T-helper 17 cell (primary cell): Measurements from ENCODE around the gene RGS12. TPM values are rescaled to one million over a fixed set of nuclear protein-coding genes. Genes with fewer than 3 reads are reported as not detected.

ENCODE experiments used
- ATAC-seq: fragments of 150-1000 bp; cut with Tn5 transposase; 2 replicates; pipeline ENCODE4 v1.10.0; 2021; ENCODE audit warnings: mild to moderate bottlenecking, moderate library complexity
- DNase-seq, 3 donors: peaks; one replicate each; pipeline versions ENCODE4 v3.0.0 to v3.0.0-alpha.2; 2020 to 2021
- H3K9me3 ChIP-seq: one replicate; pipeline ENCODE4 v1.7.0; 2013; ENCODE audit warnings: low read length, mild to moderate bottlenecking; ENCODE audit not compliant: control insufficient read depth, poor library complexity, severe bottlenecking
- H3K27ac Mint-ChIP-seq: one replicate; pipeline ENCODE4 v1.8.0; 2022; ENCODE audit warnings: mild to moderate bottlenecking, moderate library complexity, mixed read lengths
- H3K27me3 Mint-ChIP-seq: one replicate; pipeline ENCODE4 v1.8.0; 2022; ENCODE audit warnings: mixed read lengths
- H3K36me3 Mint-ChIP-seq: one replicate; pipeline ENCODE4 v1.8.0; 2022; ENCODE audit warnings: low read depth, mixed read lengths
- H3K4me1 Mint-ChIP-seq: one replicate; pipeline ENCODE4 v1.8.0; 2022; ENCODE audit warnings: mild to moderate bottlenecking, mixed read lengths
- H3K4me3 Mint-ChIP-seq: one replicate; pipeline ENCODE4 v1.8.0; 2022; ENCODE audit warnings: mild to moderate bottlenecking, moderate library complexity, mixed read lengths
- total RNA-seq, 4 donors: library from RNA in 2 of 4; stranded (reverse) in 2 of 4; gene quantifications; one replicate each; pipeline ENCODE4 v1.2.3 and lab custom pipeline; 2022 to 2026

The RGS12 gene
- total RNA-seq, 2 donors from 2014 or later: 4.0 to 5.0 TPM

- H3K36me3 Mint-ChIP-seq: peaks cover 2% of the 10 kb centered on the region
- no peaks in the 10 kb centered on the region for H3K9me3 ChIP-seq
- H3K27ac Mint-ChIP-seq: peak overlapping the region; percentile 54
- no peak overlapping the region for H3K4me3 Mint-ChIP-seq
- no peak for ATAC-seq
- H3K27me3 Mint-ChIP-seq: no peaks in the 10 kb centered on the region
- DNase-seq: no peak
- H3K4me1 Mint-ChIP-seq: peaks cover 6% of the 10 kb centered on the region
Observed at GRCh38 chr4:3320361-3321023, 27.7 kb downstream of the RGS12 start.

GRCh38 chr4:3321295-3321889 is 28.6 kb downstream of the RGS12 start:
- no peak for ATAC-seq
- H3K27ac Mint-ChIP-seq: peak overlapping the region; percentile 54

GRCh38 chr4:3322059-3322550 is 29.3 kb downstream of the RGS12 start:
- Mint-ChIP-seq H3K27me3 (no peaks in the 10 kb centered on the region), H3K36me3 (peaks cover 2% of the 10 kb centered on the region), H3K4me3 (no peak overlapping the region), H3K4me1 (peaks cover 3% of the 10 kb centered on the region), H3K27ac (no peak overlapping the region)
- no peak for ATAC-seq
- H3K9me3 ChIP-seq: no peaks in the 10 kb centered on the region
- no peak for DNase-seq

More at GRCh38 chr4:3321295-3321889, 28.6 kb downstream of the RGS12 start:
- H3K9me3 ChIP-seq: no peaks in the 10 kb centered on the region
- Mint-ChIP-seq H3K36me3 (peaks cover 2% of the 10 kb centered on the region), H3K4me1 (peaks cover 3% of the 10 kb centered on the region), H3K4me3 (no peak overlapping the region), H3K27me3 (no peaks in the 10 kb centered on the region)
- no peak for DNase-seq

- Mint-ChIP-seq H3K27me3 (no peaks in the 10 kb centered on the region), H3K4me1 (peaks cover 3% of the 10 kb centered on the region), H3K4me3 (no peak overlapping the region), H3K27ac (no peak overlapping the region), H3K36me3 (peaks cover 2% of the 10 kb centered on the region)
- ATAC-seq (no peak), DNase-seq (no peak)
- no peaks in the 10 kb centered on the region for H3K9me3 ChIP-seq
Observed at GRCh38 chr4:3323071-3323481, 30.3 kb downstream of the RGS12 start.

- Mint-ChIP-seq H3K4me3 (no peak overlapping the region), H3K27me3 (no peaks in the 10 kb centered on the region), H3K36me3 (peaks cover 2% of the 10 kb centered on the region), H3K27ac (no peak overlapping the region), H3K4me1 (peaks cover 3% of the 10 kb centered on the region)
- ATAC-seq (no peak), DNase-seq (no peak)
- H3K9me3 ChIP-seq: no peaks in the 10 kb centered on the region
Observed at GRCh38 chr4:3324093-3324815, 31.4 kb downstream of the RGS12 start.

- H3K27ac Mint-ChIP-seq: no peak overlapping the region
- H3K9me3 ChIP-seq: no peaks in the 10 kb centered on the region
- H3K27me3 Mint-ChIP-seq: no peaks in the 10 kb centered on the region
- peaks cover 4% of the 10 kb centered on the region for H3K4me1 Mint-ChIP-seq
- ATAC-seq: no peak
- H3K36me3 Mint-ChIP-seq: no peaks in the 10 kb centered on the region
- H3K4me3 Mint-ChIP-seq: no peak overlapping the region
- no peak for DNase-seq
Observed at GRCh38 chr4:3328814-3329663, 36.2 kb downstream of the RGS12 start.

- H3K9me3 ChIP-seq: no peaks in the 10 kb centered on the region
- DNase-seq: no peak
- no peaks in the 10 kb centered on the region for H3K36me3 Mint-ChIP-seq
- no peak overlapping the region for H3K4me3 Mint-ChIP-seq
- ATAC-seq: no peak
- no peak overlapping the region for H3K27ac Mint-ChIP-seq
- peaks cover 4% of the 10 kb centered on the region for H3K4me1 Mint-ChIP-seq
- no peaks in the 10 kb centered on the region for H3K27me3 Mint-ChIP-seq
Observed at GRCh38 chr4:3329887-3330286, 37.1 kb downstream of the RGS12 start.

- ATAC-seq (no peak), DNase-seq (no peak)
- H3K9me3 ChIP-seq: no peaks in the 10 kb centered on the region
- Mint-ChIP-seq H3K27me3 (no peaks in the 10 kb centered on the region), H3K27ac (no peak overlapping the region), H3K4me3 (no peak overlapping the region), H3K36me3 (no peaks in the 10 kb centered on the region), H3K4me1 (peaks cover 7% of the 10 kb centered on the region)
Observed at GRCh38 chr4:3330707-3331106, 37.9 kb downstream of the RGS12 start.

- Mint-ChIP-seq H3K4me3 (no peak overlapping the region), H3K27ac (no peak overlapping the region), H3K36me3 (no peaks in the 10 kb centered on the region), H3K4me1 (peaks cover 7% of the 10 kb centered on the region), H3K27me3 (peaks cover 5% of the 10 kb centered on the region)
- no peak for DNase-seq
- no peaks in the 10 kb centered on the region for H3K9me3 ChIP-seq
- no peak for ATAC-seq
Observed at GRCh38 chr4:3331511-3332394, 38.9 kb downstream of the RGS12 start.

GRCh38 chr4:3332498-3332897 is 39.7 kb downstream of the RGS12 start:
- H3K9me3 ChIP-seq: no peaks in the 10 kb centered on the region
- DNase-seq (no peak), ATAC-seq (no peak)
- no peak overlapping the region for H3K4me3 Mint-ChIP-seq
- H3K4me1 Mint-ChIP-seq: peaks cover 9% of the 10 kb centered on the region
- no peak overlapping the region for H3K27ac Mint-ChIP-seq
- no peaks in the 10 kb centered on the region for H3K36me3 Mint-ChIP-seq
- H3K27me3 Mint-ChIP-seq: peaks cover 5% of the 10 kb centered on the region

- H3K36me3 Mint-ChIP-seq: no peaks in the 10 kb centered on the region
- ATAC-seq (no peak), DNase-seq (no peak)
- peaks cover 5% of the 10 kb centered on the region for H3K27me3 Mint-ChIP-seq
- no peak overlapping the region for H3K4me3 Mint-ChIP-seq
- no peak overlapping the region for H3K27ac Mint-ChIP-seq
- peaks cover 9% of the 10 kb centered on the region for H3K4me1 Mint-ChIP-seq
- no peaks in the 10 kb centered on the region for H3K9me3 ChIP-seq
Observed at GRCh38 chr4:3334316-3334715, 41.5 kb downstream of the RGS12 start.

GRCh38 chr4:3335385-3335784 is 42.6 kb downstream of the RGS12 start:
- H3K36me3 Mint-ChIP-seq: no peaks in the 10 kb centered on the region
- H3K27me3 Mint-ChIP-seq: peaks cover 5% of the 10 kb centered on the region
- no peaks in the 10 kb centered on the region for H3K9me3 ChIP-seq
- peaks cover 9% of the 10 kb centered on the region for H3K4me1 Mint-ChIP-seq
- H3K27ac Mint-ChIP-seq: no peak overlapping the region
- ATAC-seq (no peak), DNase-seq (no peak)
- H3K4me3 Mint-ChIP-seq: no peak overlapping the region
